ENCODE results near the gene ZNF273.

- no peak for TF ChIP-seq CTCF (conservative IDR thresholded peaks at IDR 0.05; ENCODE audit: low read depth, low read length)
- TF ChIP-seq EZH2phosphoT487 (IDR thresholded peaks at IDR 0.05; ENCODE audit: borderline replicate concordance, low read length): no peak
- no peak for TF ChIP-seq EZH2 (IDR thresholded peaks at IDR 0.05; ENCODE audit: low read length, unreplicated experiment)
Observed at GRCh38 chr7:64902806-64903721, at the start of gene ZNF273.

Measured in PC-3 (cell line).